Heart left ventricle (tissue), 16 donors: ENCODE measurements around the gene AREL1. TPM values are rescaled to one million over a fixed set of nuclear protein-coding genes. Genes with fewer than 3 reads are reported as not detected.

Source experiments
- ATAC-seq, 4 donors: fragments of 200-7000 bp; cut with Tn5 transposase; one replicate each; pipeline ENCODE4 v1.9.1; 2020 to 2022; ENCODE audit warnings: moderate library complexity in 4 of 4, mild to moderate bottlenecking in 3 of 4, moderate number of reproducible peaks in 1 of 4
- DNase-seq, 5 donors: peaks; one replicate each; pipeline ENCODE4 v3.0.0-alpha.2; 2020
- H3K27ac ChIP-seq, 12 donors: fragments of 200-600 bp; sonication (generic) in 4 of 12; one replicate each; pipeline versions ENCODE4 v1.5.0 to v1.8.0; 2016 to 2022; ENCODE audit warnings: mild to moderate bottlenecking in 2 of 12
- H3K27me3 ChIP-seq, 9 donors: fragments of 200-600 bp; sonication (generic) in 2 of 9; one replicate each; pipeline versions ENCODE4 v1.5.1 to v1.8.0; 2016 to 2022; ENCODE audit warnings: mild to moderate bottlenecking in 3 of 9
- H3K36me3 ChIP-seq, 9 donors: fragments of 200-600 bp; sonication (generic) in 2 of 9; one replicate each; pipeline versions ENCODE4 v1.5.0 to v1.8.0; 2018 to 2022; ENCODE audit warnings: mild to moderate bottlenecking in 2 of 9
- H3K4me1 ChIP-seq, 12 donors: fragments of 200-600 bp; sonication (generic) in 4 of 12; one replicate each; pipeline versions ENCODE4 v1.5.0 to v1.8.0; 2016 to 2022; ENCODE audit warnings: mild to moderate bottlenecking in 3 of 12
- H3K4me3 ChIP-seq, 12 donors: fragments of 200-600 bp; sonication (generic) in 4 of 12; one replicate each; pipeline versions ENCODE4 v1.5.0 to v1.8.0; 2017 to 2022; ENCODE audit warnings: mild to moderate bottlenecking in 9 of 12, moderate library complexity in 4 of 12
- H3K9me3 ChIP-seq, 12 donors: fragments of 200-600 bp; sonication (generic) in 4 of 12; one replicate each; pipeline versions ENCODE4 v1.5.0 to v1.8.0; 2016 to 2022; ENCODE audit warnings: mild to moderate bottlenecking in 1 of 12
- CTCF ChIP-seq, 12 donors: fragments of 200-600 bp; sonication (generic) in 4 of 12; IDR thresholded peaks; one replicate each; pipeline versions ENCODE4 v1.5.0 to v1.8.0; 2018 to 2022; ENCODE audit warnings: antibody characterized with exemption in 12 of 12, mild to moderate bottlenecking in 5 of 12
- POLR2A ChIP-seq, 2 donors: fragments of 450-650 bp; IDR thresholded peaks; one replicate each; pipeline ENCODE4 v1.6.1; 2017; ENCODE audit warnings: antibody characterized with exemption in 2 of 2, mild to moderate bottlenecking in 2 of 2, moderate library complexity in 2 of 2
- WGBS, 4 donors: extraction: QIAGEN DNeasy Blood & Tissue Kit in 2 of 4; methylation state at CpG; one replicate each; pipeline versions ENCODE4 v1.1.5 to v1.1.7; 2013 to 2018; 5-methylcytosine and 5-hydroxymethylcytosine counted together
- intact Hi-C, 10 donors: fragments of 100-400 bp; cut with DNase I; formaldehyde crosslinking; loops; one replicate each; pipeline versions ENCODE4 v1.11.1 to v1.14.2; 2022
- polyA plus RNA-seq, 2 donors: library from polyadenylated mRNA; stranded (reverse); fragments of 200-250 nt; gene quantifications; one replicate each; pipeline ENCODE4 v1.2.3, GENCODE V29; 2013
- total RNA-seq, 9 donors: library from RNA; depleted of rRNA in 2 of 9; stranded (reverse); fragments of >200 nt in 2 of 9; fragmentation: NEBNext Ultra II Directional in 3 of 9; extraction: Animal tissue kit (Norgen Biotek cat#: 25700) in 3 of 9; gene quantifications; one replicate each; pipeline versions ENCODE4 v1.1.0 to v1.2.4, GENCODE V29; 2016 to 2023
- donor health status: ischemic (EF 13 %, LVEDD 7.1; RV severe dilation, severe dysfunction).
- donor health status: healthy with polysubstance abuse.
- donor health status: DM: no; HTN: yes; CAD: no.
- donor health status: DM: no; HTN: no; CAD: no.
- donor health status: ischemic (EF 25% LVEDD 6.9; RV normal size, moderate dysfunction).
- donor health status: ischemic (EF 25% LVEDD 5.7; RV mildly dilated, moderate dysfunction).
- donor health status: healthy.
- donor health status: DM: yes; HTN: yes; CAD: no.
- donor health status: ischemic (EF 35%, LVEDD 5.7; RV mildly dilated, moderate dysfunction).
- donor health status: nonischemic (EF 11% LVEDD 7.7; RV severe dilation, severe dysfunction).
- donor health status: DM: yes; HTN: yes; CAD: no.
- donor health status: PGD.
- donor health status: ischemic (EF 29% LVEDD 5.4; RV normal size, mild dysfunction).
- donor health status: nonischemic (EF 23%, LVEDD 6.1; RV moderate dilation, normal function).

The AREL1 gene
- total and polyA plus RNA-seq, 11 donors = 7.8 to 30.9 (median 22.2) TPM

- no peak for DNase-seq
- TF ChIP-seq CTCF (IDR thresholded peaks at IDR 0.05) = no peak
- TF ChIP-seq POLR2A (IDR thresholded peaks at IDR 0.05) = no peak
- no peak overlapping the region for H3K27ac ChIP-seq
- H3K4me3 ChIP-seq = no peak overlapping the region
- intact Hi-C loops = no loop called here
- H3K9me3 ChIP-seq = no peaks in the 10 kb centered on the region
- peaks cover 0 to 99% (median 92%) of the 10 kb centered on the region in 9 donors for H3K36me3 ChIP-seq
- no peak for ATAC-seq
- H3K4me1 ChIP-seq = no peaks in the 10 kb centered on the region
- H3K27me3 ChIP-seq = no peaks in the 10 kb centered on the region
Observed at GRCh38 chr14:74720526-74720925, 7.6 kb upstream of the AREL1 start.

DNA sequence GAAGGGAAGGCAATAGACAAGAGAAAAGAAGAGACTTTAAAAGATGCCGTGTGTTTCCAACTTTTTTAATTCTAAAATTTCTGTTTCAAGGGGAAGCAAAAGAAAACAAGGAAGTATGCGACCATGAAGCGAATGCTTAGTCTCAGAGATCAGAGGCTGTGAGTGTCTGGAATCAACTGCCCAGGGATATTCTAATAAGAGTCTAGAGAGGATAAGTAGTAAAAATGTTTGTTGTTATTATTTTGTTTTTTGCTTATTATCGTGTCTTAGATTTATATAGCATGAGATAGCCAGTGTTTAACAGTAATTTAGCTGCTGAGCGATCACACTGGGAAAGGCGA, 485 bp upstream of the AREL1 start:
- WGBS, 4 donors = 9 to 18% (median 11%) methylated on average over 6 of the region's 6 CpGs
- intact Hi-C loops = loop anchor here in 5 of 10 donors (2.0 to 10.0 kb wide), 3 partner anchors 51 to 105 kb away; partner anchors contain the start of genes LTBP2 (in 3 of the 5) and YLPM1 (in 3 of the 5)
- Histone ChIP-seq H3K4me3 (peak overlapping the region; percentile 63 to 95 (median 80)), H3K27me3 (no peaks in the 10 kb centered on the region), H3K4me1 (peaks cover 0 to 41% (median 27%) of the 10 kb centered on the region in 12 donors), H3K36me3 (peaks cover 0 to 39% (median 37%) of the 10 kb centered on the region in 9 donors), H3K27ac (peak overlapping the region in 11 of 12 donors; percentile 72 to 88 (median 79)), H3K9me3 (no peaks in the 10 kb centered on the region)
- ATAC-seq (no peak), DNase-seq (no peak)
- TF ChIP-seq CTCF (IDR thresholded peaks at IDR 0.05) (no peak), POLR2A (IDR thresholded peaks at IDR 0.05) (no peak)

DNA sequence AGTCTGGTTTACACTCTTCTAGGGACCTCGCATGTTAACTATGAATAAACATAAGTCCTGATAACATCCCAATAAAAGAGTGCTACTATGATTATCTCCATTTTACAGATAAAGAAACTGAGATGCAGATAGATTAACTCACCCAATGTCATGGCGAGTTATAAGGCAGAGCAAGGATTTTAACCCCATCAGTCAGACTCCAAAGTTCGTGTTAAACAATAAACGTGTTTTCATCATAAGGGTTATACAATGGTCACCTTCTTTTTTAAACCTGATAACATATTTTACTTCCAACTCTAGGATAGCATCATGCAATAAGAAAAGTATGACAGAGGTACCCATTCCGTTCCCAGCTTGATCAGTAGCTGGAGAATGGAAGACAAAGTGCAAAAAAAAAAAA, 1.2 kb downstream of the AREL1 start:
- intact Hi-C loops = loop anchor here in 5 of 10 donors (2.0 to 10.0 kb wide), 3 partner anchors 53 to 103 kb away; partner anchors contain the start of genes LTBP2 (in 3 of the 5) and YLPM1 (in 3 of the 5)
- DNase-seq (no peak), ATAC-seq (no peak)
- Histone ChIP-seq H3K27ac (no peak overlapping the region), H3K4me3 (peak overlapping the region in 7 of 12 donors; percentile 71 to 93 (median 79)), H3K27me3 (no peaks in the 10 kb centered on the region), H3K36me3 (peaks cover 0 to 22% (median 20%) of the 10 kb centered on the region in 9 donors), H3K4me1 (peaks cover 0 to 44% (median 28%) of the 10 kb centered on the region in 12 donors), H3K9me3 (no peaks in the 10 kb centered on the region)
- 70 to 83% (median 78%) methylated on average over 5 of the region's 5 CpGs for WGBS, 4 donors
- TF ChIP-seq CTCF (IDR thresholded peaks at IDR 0.05) (no peak), POLR2A (IDR thresholded peaks at IDR 0.05) (no peak)

DNA sequence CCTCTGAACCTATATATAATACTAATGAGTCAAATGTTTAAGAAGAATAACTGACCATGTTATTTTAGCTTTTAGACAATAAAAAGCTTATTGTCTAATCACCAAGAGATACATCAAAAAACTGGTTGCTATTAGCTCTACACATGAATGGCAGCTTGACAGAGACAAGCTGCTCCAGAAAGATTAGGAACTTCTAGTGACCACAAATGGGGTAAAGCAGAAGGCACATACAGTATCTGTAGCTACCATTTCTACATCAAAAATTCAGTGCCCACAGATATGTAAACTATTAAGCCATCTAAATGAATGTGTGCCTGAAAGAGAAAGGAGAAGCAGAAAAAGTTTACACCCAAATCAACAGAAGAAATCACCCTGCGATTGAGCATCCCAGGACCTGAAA, 2.4 kb downstream of the AREL1 start:
- WGBS, 4 donors = 91 to 100% (median 98%) methylated on average over 1 of the region's 1 CpG
- no peak for TF ChIP-seq POLR2A (IDR thresholded peaks at IDR 0.05)
- TF ChIP-seq CTCF (IDR thresholded peaks at IDR 0.05) = no peak
- Histone ChIP-seq H3K4me3 (no peak overlapping the region), H3K4me1 (peaks cover 0 to 44% (median 28%) of the 10 kb centered on the region in 12 donors), H3K27me3 (no peaks in the 10 kb centered on the region), H3K36me3 (peaks cover 0 to 11% (median 8%) of the 10 kb centered on the region in 9 donors), H3K9me3 (no peaks in the 10 kb centered on the region), H3K27ac (no peak overlapping the region)
- DNase-seq (no peak), ATAC-seq (no peak)
- intact Hi-C loops = loop anchor here in 5 of 10 donors (5.0 to 10.0 kb wide), 2 partner anchors 54 to 98 kb away; partner anchors contain the start of genes LTBP2 (in 3 of the 5) and YLPM1 (in 3 of the 5)
